HepG2 (cell line): ENCODE measurements around the gene RASAL3. TPM values are rescaled to one million over a fixed set of nuclear protein-coding genes. Genes with fewer than 3 reads are reported as not detected.

Source experiments
- ATAC-seq: fragments of 200-7000 bp; cut with Tn5 transposase; 3 replicates; pipeline ENCODE4 v1.9.1; 2020; ENCODE audit warnings: mild to moderate bottlenecking, moderate library complexity
- BruUV-seq: library from RNA; stranded (reverse); fragments of 400-500 nt; replicated peaks from 2 replicates; lab custom pipeline; 2021; lab: Mats Ljungman, UMichigan
- CTCF ChIA-PET: fragments of 300-600 bp; formaldehyde crosslinking; extraction: SDS; loops from one replicate; lab custom pipeline; 2021; ENCODE audit warnings: low total read pairs, inconsistent platforms, low intra/inter-chr PET ratio; lab: Yijun Ruan, JAX
- POLR2A ChIA-PET: fragments of 350-600 bp; sonication (Branson Sonifier 250); formaldehyde crosslinking; loops from one replicate; lab custom pipeline; 2020; ENCODE audit warnings: antibody characterized with exemption, inconsistent platforms; lab: Yijun Ruan, JAX
- DNase-seq: peaks from one replicate; pipeline ENCODE4 v3.0.0-alpha.2; 2015; ENCODE audit warnings: low spot score
- FAIRE-seq: peaks from 3 replicates; lab custom pipeline; 2011; peaks lifted over from hg19 to GRCh38; lab: Jason Lieb, UNC
- H2AFZ ChIP-seq: one replicate; pipeline ENCODE4 v1.6.1; 2011; ENCODE audit warnings: low read length, inconsistent platforms
- H3K27ac ChIP-seq: fragments of 300-600 bp; 3 replicates; pipeline ENCODE4 v1.8.0; 2011; ENCODE audit warnings: mixed run types, mild to moderate bottlenecking, mixed read lengths, low read length, inconsistent platforms; ENCODE audit not compliant: insufficient read depth; ENCODE audit errors: extremely low read length
- H3K27me3 ChIP-seq, 2 experiments: fragments of 200-600 bp in 1 of 2; 2 replicates in 1 of 2; 3 replicates in 1 of 2; pipeline versions ENCODE4 v1.6.0 to v1.8.0; 2011; ENCODE audit warnings: low read length in 2 of 2, mild to moderate bottlenecking in 2 of 2, moderate library complexity in 2 of 2, inconsistent platforms in 1 of 2; ENCODE audit not compliant: insufficient read depth in 2 of 2, control insufficient read depth in 1 of 2
- H3K36me3 ChIP-seq, 2 experiments: fragments of 200-600 bp in 1 of 2; replicated peaks in 1 of 2; 2 replicates in 1 of 2; 3 replicates in 1 of 2; pipeline versions ENCODE4 v1.5.1 to v1.8.0; 2011; ENCODE audit warnings: low read length in 2 of 2, inconsistent platforms in 1 of 2; ENCODE audit not compliant: insufficient read depth in 2 of 2, control insufficient read depth in 1 of 2
- H3K4me1 ChIP-seq: 2 replicates; pipeline ENCODE4 v1.5.1; 2012; ENCODE audit warnings: low read length, inconsistent platforms; ENCODE audit not compliant: insufficient read depth
- H3K4me2 ChIP-seq: 2 replicates; pipeline ENCODE4 v1.6.0; 2011; ENCODE audit warnings: low read depth, low read length, inconsistent platforms
- H3K4me3 ChIP-seq, 3 experiments: fragments of 200-600 bp in 1 of 3; sonication (generic), shearing (Covaris generic) in 1 of 3; replicated peaks in 1 of 3; 2 replicates each; pipeline ENCODE4 v1.5.1; 2011 to 2016; ENCODE audit warnings: low read length in 3 of 3, inconsistent platforms in 2 of 3, low read depth in 2 of 3, mild to moderate bottlenecking in 2 of 3, control low read depth in 1 of 3, mixed read lengths in 1 of 3; ENCODE audit not compliant: insufficient read depth in 1 of 3
- H3K79me2 ChIP-seq: one replicate; pipeline ENCODE4 v1.6.1; 2011; ENCODE audit warnings: low read length, inconsistent platforms; ENCODE audit not compliant: insufficient read depth
- H3K9ac ChIP-seq: 2 replicates; pipeline ENCODE4 v1.6.0; 2011; ENCODE audit warnings: mild to moderate bottlenecking, low read depth, low read length, inconsistent platforms; ENCODE audit not compliant: insufficient read depth
- H3K9me3 ChIP-seq: 2 replicates; pipeline ENCODE4 v1.5.1; 2012; ENCODE audit warnings: mild to moderate bottlenecking, low read length
- H4K20me1 ChIP-seq: 2 replicates; pipeline ENCODE4 v1.6.0; 2011; ENCODE audit warnings: inconsistent platforms, mild to moderate bottlenecking, low read length, moderate library complexity; ENCODE audit not compliant: insufficient read depth
- ATRX ChIP-seq: sonication (generic); formaldehyde crosslinking; IDR thresholded peaks from 2 replicates; pipeline ENCODE4 v1.4.0; 2020; ENCODE audit warnings: missing genetic modification reagents, borderline replicate concordance
- BORCS8-MEF2B ChIP-seq: sonication (generic); formaldehyde crosslinking; IDR thresholded peaks from 2 replicates; pipeline ENCODE4 v1.8.0; 2022; ENCODE audit warnings: mild to moderate bottlenecking, missing genetic modification reagents
- CBX5 ChIP-seq: sonication (generic); formaldehyde crosslinking; IDR thresholded peaks from 2 replicates; pipeline ENCODE4 v1.4.0; 2020; ENCODE audit warnings: missing genetic modification reagents, borderline replicate concordance
- GABPA ChIP-seq, 2 experiments: IDR thresholded peaks; 2 replicates each; pipeline ENCODE4 v1.6.1; 2011 to 2016; ENCODE audit warnings: low read depth in 2 of 2, low read length in 1 of 2, missing biosample characterization in 1 of 2, missing genetic modification characterization in 1 of 2
- GATA4 ChIP-seq: sonication (generic); IDR thresholded peaks from 2 replicates; pipeline ENCODE4 v1.6.1; 2016; ENCODE audit warnings: antibody characterized with exemption, low read depth, borderline replicate concordance
- RAD21 ChIP-seq: fragments of 450-650 bp; formaldehyde crosslinking; IDR thresholded peaks from 2 replicates; pipeline ENCODE4 v1.5.0; 2020; ENCODE audit warnings: mild to moderate bottlenecking
- ZC3H4 ChIP-seq: sonication (generic); formaldehyde crosslinking; IDR thresholded peaks from 2 replicates; pipeline ENCODE4 v1.4.0; 2020; ENCODE audit warnings: missing genetic modification reagents, borderline replicate concordance
- ZNF510 ChIP-seq: sonication (generic); formaldehyde crosslinking; IDR thresholded peaks from 2 replicates; pipeline ENCODE4 v1.4.0; 2020; ENCODE audit warnings: low read depth, mild to moderate bottlenecking, missing genetic modification reagents
- WGBS: methylation state at CpG from one replicate; pipeline ENCODE4 v1.1.6; 2017; ENCODE audit warnings: low lambda C conversion rate; 5-methylcytosine and 5-hydroxymethylcytosine counted together
- in situ Hi-C: cut with HindIII; loops from 2 replicates; pipeline ENCODE4 v1.10.0; 2017; ENCODE audit warnings: low pct_unique_long_range_greater_than_20kb; ENCODE audit not compliant: extremely low pct_ligation_motif_present
- intact Hi-C: fragments of 100-400 bp; cut with micrococcal nuclease; formaldehyde crosslinking; loops from one replicate; pipeline ENCODE4 v1.10.0; 2022; ENCODE audit not compliant: unreplicated experiment
- polyA plus RNA-seq, 8 experiments: library from polyadenylated mRNA; depleted of rRNA in 3 of 8; stranded (reverse) in 7 of 8; unstranded in 1 of 8; fragments of >200 nt; fragmentation: Illumina TruSeq in 4 of 8; extraction: Trizol in 4 of 8; gene quantifications; 2 replicates each; pipeline versions ENCODE4 v1.2.1 to v1.2.3, GENCODE V29; 2011 to 2016; ENCODE audit warnings: low read depth in 4 of 8, missing spikeins in 1 of 8, mixed read lengths in 1 of 8; ENCODE audit not compliant: insufficient read depth in 1 of 8
- total RNA-seq, 5 experiments: library from RNA; depleted of rRNA; stranded (reverse); fragments of >200 nt; fragmentation: Illumina TruSeq; extraction: Trizol; gene quantifications; 2 replicates each; pipeline ENCODE4 v1.2.3, GENCODE V29; 2016; ENCODE audit warnings: low read depth in 1 of 5
- TF ChIP-seq, protein P1 (sequence below): sonication (generic); formaldehyde crosslinking; IDR thresholded peaks from 2 replicates; pipeline ENCODE4 v1.8.0; 2022; ENCODE audit warnings: mild to moderate bottlenecking, missing genetic modification reagents, borderline replicate concordance

RASAL3 gene
- total and polyA plus RNA-seq, 2 of the 13 experiments (the other 11 are each of a cell fraction or from before 2014, with no cell fraction given) = not detected

GRCh38 chr19:15444505-15445226 lies 19.7 kb downstream of the RASAL3 start:
- no peak for DNase-seq
- ChIA-PET CTCF (no interaction called here), POLR2A (no interaction called here)
- no peaks in the 10 kb centered on the region for H3K36me3 ChIP-seq
- H4K20me1 ChIP-seq = no peaks in the 10 kb centered on the region
- no peak for FAIRE-seq
- H3K9me3 ChIP-seq = no peaks in the 10 kb centered on the region
- H3K4me2 ChIP-seq = no peak overlapping the region
- no peaks in the 10 kb centered on the region for H3K27me3 ChIP-seq
- no TSS peak for BruUV-seq
- ATAC-seq = no peak
- TF ChIP-seq RAD21 (CRISPR knock-in tag) (no peak), ATRX (CRISPR knock-in tag) (no peak), ZC3H4 (CRISPR knock-in tag) (no peak), GABPA (IDR thresholded peaks at IDR 0.05; ENCODE audit: low read depth, low read length) (no peak), GABPA (CRISPR knock-in tag; IDR thresholded peaks at IDR 0.05; ENCODE audit: low read depth) (no peak), GATA4 (no peak), CBX5 (CRISPR knock-in tag) (no peak), BORCS8-MEF2B (CRISPR knock-in tag) (no peak), ZNF510 (CRISPR knock-in tag) (no peak)
- TF ChIP-seq, protein P1, sequence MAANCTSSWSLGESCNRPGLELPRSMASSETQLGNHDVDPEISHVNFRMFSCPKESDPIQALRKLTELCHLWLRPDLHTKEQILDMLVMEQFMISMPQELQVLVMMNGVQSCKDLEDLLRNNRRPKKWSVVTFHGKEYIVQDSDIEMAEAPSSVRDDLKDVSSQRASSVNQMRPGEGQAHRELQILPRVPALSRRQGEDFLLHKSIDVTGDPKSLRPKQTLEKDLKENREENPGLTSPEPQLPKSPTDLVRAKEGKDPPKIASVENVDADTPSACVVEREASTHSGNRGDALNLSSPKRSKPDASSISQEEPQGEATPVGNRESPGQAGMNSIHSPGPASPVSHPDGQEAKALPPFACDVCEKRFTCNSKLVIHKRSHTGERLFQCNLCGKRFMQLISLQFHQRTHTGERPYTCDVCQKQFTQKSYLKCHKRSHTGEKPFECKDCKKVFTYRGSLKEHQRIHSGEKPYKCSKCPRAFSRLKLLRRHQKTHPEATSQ (CRISPR knock-in tag) = no peak
- in situ Hi-C loops = no loop called here
- no peaks in the 10 kb centered on the region for H3K79me2 ChIP-seq
- intact Hi-C loops = no loop called here
- H3K4me1 ChIP-seq = peaks cover 9% of the 10 kb centered on the region
- WGBS = 52% methylated on average over 3 of the region's 15 CpGs
- H3K9ac ChIP-seq = no peak overlapping the region
- H2AFZ ChIP-seq = no peak overlapping the region
- no peak overlapping the region for H3K4me3 ChIP-seq
- no peak overlapping the region for H3K27ac ChIP-seq
